Testis (tissue), 3 donors: ENCODE results near the gene E2F6. TPM values are rescaled to one million over a fixed set of nuclear protein-coding genes. Genes with fewer than 3 reads are reported as not detected.

Source experiments
- DNase-seq: peaks from one replicate; pipeline ENCODE4 v3.0.0-alpha.2; 2019
- H3K27ac ChIP-seq, 2 donors: fragments of 200-600 bp; sonication (generic); one replicate each; pipeline ENCODE4 v1.5.1; 2019
- H3K27me3 ChIP-seq: fragments of 200-600 bp; sonication (generic); one replicate; pipeline ENCODE4 v1.5.1; 2019
- H3K36me3 ChIP-seq: fragments of 200-600 bp; sonication (generic); one replicate; pipeline ENCODE4 v1.5.1; 2017; ENCODE audit warnings: low read depth; ENCODE audit errors: missing control alignments
- H3K4me1 ChIP-seq: fragments of 200-600 bp; sonication (generic); one replicate; pipeline ENCODE4 v1.5.1; 2019
- H3K4me3 ChIP-seq, 2 donors: fragments of 200-600 bp; sonication (generic); one replicate each; pipeline ENCODE4 v1.5.1; 2017 to 2019
- H3K9me3 ChIP-seq: fragments of 200-600 bp; sonication (generic); one replicate; pipeline ENCODE4 v1.5.1; 2017
- POLR2A ChIP-seq: fragments of 450-650 bp; IDR thresholded peaks from one replicate; pipeline ENCODE4 v1.6.1; 2017; ENCODE audit warnings: antibody characterized with exemption, mild to moderate bottlenecking, moderate library complexity
- WGBS, 2 donors: methylation state at CpG; one replicate each; pipeline ENCODE4 v1.1.5; 2018; 5-methylcytosine and 5-hydroxymethylcytosine counted together
- intact Hi-C: fragments of 100-400 bp; cut with DNase I; formaldehyde crosslinking; loops from one replicate; pipeline ENCODE4 v1.15.1; 2023; ENCODE audit warnings: low total_unique reads
- polyA plus RNA-seq: library from polyadenylated mRNA; stranded (reverse); fragments of 350-450 nt; fragmentation: Illumina TruSeq; extraction: RNeasy Lipid Tissue Mini Kit (QIAGEN cat#74804); gene quantifications from one replicate; pipeline ENCODE4 v1.2.3, GENCODE V29; 2014; ENCODE audit warnings: low read depth, low replicate concordance; ENCODE audit not compliant: insufficient read depth
- total RNA-seq, 2 donors: library from RNA; depleted of rRNA; stranded (reverse); fragments of >200 nt; gene quantifications; one replicate each; pipeline ENCODE4 v1.2.3, GENCODE V29; 2016
- TF ChIP-seq, protein P1 (sequence below), 3 experiments: fragments of 450-650 bp in 2 of 3; fragments of 200-600 bp in 1 of 3; sonication (generic) in 1 of 3; IDR thresholded peaks; one replicate each; pipeline ENCODE4 v1.5.1; 2016 to 2019; ENCODE audit warnings: antibody characterized with exemption in 3 of 3, mild to moderate bottlenecking in 2 of 3, moderate library complexity in 1 of 3

E2F6 gene
- total and polyA plus RNA-seq, 3 donors from 2014 or later, result 15.7 to 24.3 (median 20.2) TPM

DNA sequence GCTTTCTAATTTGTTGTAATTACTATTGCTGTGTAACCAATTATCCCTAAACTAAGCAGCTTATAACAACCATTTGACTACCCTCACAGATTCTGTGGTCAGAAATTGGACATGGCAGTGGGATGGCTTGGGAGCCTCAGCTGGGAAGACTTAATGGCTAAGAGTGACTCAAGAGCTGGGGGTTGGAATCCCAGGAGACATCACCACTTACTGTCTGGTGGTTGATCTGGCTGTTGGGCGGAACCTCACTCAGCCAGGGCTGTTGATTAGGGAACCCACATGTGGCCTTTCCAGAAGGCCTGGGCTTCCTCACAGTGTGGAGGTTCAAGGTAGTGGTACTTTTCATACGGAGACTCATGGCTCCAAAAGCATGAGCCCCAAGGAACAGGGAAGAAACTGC lies 49.8 kb downstream of the E2F6 start:
- Histone ChIP-seq H3K9me3 (no peaks in the 10 kb centered on the region), H3K4me1 (no peaks in the 10 kb centered on the region), H3K36me3 (no peaks in the 10 kb centered on the region), H3K4me3 (no peak overlapping the region), H3K27ac (no peak overlapping the region), H3K27me3 (no peaks in the 10 kb centered on the region)
- no peak for DNase-seq
- TF ChIP-seq, protein P1, sequence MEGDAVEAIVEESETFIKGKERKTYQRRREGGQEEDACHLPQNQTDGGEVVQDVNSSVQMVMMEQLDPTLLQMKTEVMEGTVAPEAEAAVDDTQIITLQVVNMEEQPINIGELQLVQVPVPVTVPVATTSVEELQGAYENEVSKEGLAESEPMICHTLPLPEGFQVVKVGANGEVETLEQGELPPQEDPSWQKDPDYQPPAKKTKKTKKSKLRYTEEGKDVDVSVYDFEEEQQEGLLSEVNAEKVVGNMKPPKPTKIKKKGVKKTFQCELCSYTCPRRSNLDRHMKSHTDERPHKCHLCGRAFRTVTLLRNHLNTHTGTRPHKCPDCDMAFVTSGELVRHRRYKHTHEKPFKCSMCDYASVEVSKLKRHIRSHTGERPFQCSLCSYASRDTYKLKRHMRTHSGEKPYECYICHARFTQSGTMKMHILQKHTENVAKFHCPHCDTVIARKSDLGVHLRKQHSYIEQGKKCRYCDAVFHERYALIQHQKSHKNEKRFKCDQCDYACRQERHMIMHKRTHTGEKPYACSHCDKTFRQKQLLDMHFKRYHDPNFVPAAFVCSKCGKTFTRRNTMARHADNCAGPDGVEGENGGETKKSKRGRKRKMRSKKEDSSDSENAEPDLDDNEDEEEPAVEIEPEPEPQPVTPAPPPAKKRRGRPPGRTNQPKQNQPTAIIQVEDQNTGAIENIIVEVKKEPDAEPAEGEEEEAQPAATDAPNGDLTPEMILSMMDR (IDR thresholded peaks at IDR 0.05), result no peak
- TF ChIP-seq POLR2A, result no peak
- intact Hi-C loops, result loop anchor here (10.0 kb wide), 1 partner anchor 181 kb away; no protein-coding TSS in a partner anchor
- 79 to 93% methylated on average over 2 of the region's 2 CpGs for WGBS, 2 donors

DNA sequence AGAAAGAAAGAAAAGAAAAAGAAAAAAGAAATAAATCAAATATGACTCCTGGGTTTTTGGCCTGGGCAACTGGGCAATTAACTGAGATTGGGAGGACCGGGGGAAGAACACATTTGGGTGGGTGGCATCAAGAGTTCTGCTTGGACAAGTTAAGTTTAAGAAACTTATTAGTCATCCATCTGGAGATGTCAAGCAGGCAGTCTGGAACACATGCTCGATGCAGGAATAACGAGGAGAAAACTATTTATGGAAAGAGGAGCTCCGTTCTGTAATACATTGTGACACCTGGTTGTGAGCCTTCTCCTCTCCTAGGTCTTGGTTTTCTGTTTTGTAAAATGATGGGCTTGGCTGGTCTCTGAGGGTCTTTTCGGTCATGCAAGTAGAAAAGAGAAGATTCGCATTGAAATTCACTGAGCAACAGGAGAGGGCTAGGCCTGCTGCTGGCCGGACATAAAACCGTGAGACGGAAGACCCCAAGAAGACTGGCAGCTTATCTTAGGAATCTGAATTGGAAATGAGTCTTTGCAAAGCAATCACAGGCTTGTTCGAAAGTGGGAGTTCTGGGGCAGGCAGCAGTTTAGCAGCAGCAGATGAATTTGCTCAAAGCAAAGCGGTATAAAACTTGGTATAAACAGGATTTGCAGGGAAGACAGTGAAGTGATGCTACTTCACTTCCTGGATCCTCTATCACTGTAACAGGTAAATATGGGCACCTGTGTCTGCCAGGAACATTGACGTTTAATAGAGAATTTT lies 51.4 kb downstream of the E2F6 start:
- intact Hi-C loops, result loop anchor here (10.0 kb wide), 1 partner anchor 180 kb away; no protein-coding TSS in a partner anchor
- no peak overlapping the region for H3K27ac ChIP-seq
- no peak overlapping the region for H3K4me3 ChIP-seq
- TF ChIP-seq POLR2A, result no peak
- TF ChIP-seq, protein P1 (IDR thresholded peaks at IDR 0.05), result no peak
- no peak for DNase-seq
- 88 to 91% methylated on average over 12 of the region's 12 CpGs for WGBS, 2 donors
- no peaks in the 10 kb centered on the region for H3K36me3 ChIP-seq
- no peaks in the 10 kb centered on the region for H3K9me3 ChIP-seq
- no peaks in the 10 kb centered on the region for H3K4me1 ChIP-seq
- no peaks in the 10 kb centered on the region for H3K27me3 ChIP-seq

GRCh38 chr2:11412449-11412810 lies 53.5 kb downstream of the E2F6 start:
- Histone ChIP-seq H3K27me3 (no peaks in the 10 kb centered on the region), H3K4me1 (no peaks in the 10 kb centered on the region), H3K36me3 (no peaks in the 10 kb centered on the region), H3K4me3 (peak overlapping the region in 1 of 2 donors; percentile 12), H3K27ac (no peak overlapping the region), H3K9me3 (no peaks in the 10 kb centered on the region)
- no peak for TF ChIP-seq POLR2A
- TF ChIP-seq, protein P1 (IDR thresholded peaks at IDR 0.05), result no peak
- DNase-seq, result no peak
- intact Hi-C loops, result loop anchor here (10.0 kb wide), 1 partner anchor 178 kb away; no protein-coding TSS in a partner anchor
- WGBS, 2 donors, result 84% methylated on average over 5 of the region's 5 CpGs

GRCh38 chr2:11411768-11412448 lies 54.1 kb downstream of the E2F6 start:
- intact Hi-C loops, result loop anchor here (10.0 kb wide), 1 partner anchor 177 kb away; no protein-coding TSS in a partner anchor
- H3K27ac ChIP-seq, result no peak overlapping the region
- no peaks in the 10 kb centered on the region for H3K4me1 ChIP-seq
- no peaks in the 10 kb centered on the region for H3K9me3 ChIP-seq
- H3K36me3 ChIP-seq, result no peaks in the 10 kb centered on the region
- DNase-seq, result peak; percentile 62
- WGBS, 2 donors, result 38% methylated on average over 11 of the region's 11 CpGs
- TF ChIP-seq, protein P1 (IDR thresholded peaks at IDR 0.05), result peak; percentile 67 to 81 (median 75)
- TF ChIP-seq POLR2A, result no peak
- no peaks in the 10 kb centered on the region for H3K27me3 ChIP-seq
- H3K4me3 ChIP-seq, result peak overlapping the region in 1 of 2 donors; percentile 12
